HEK293T (cell line): ENCODE results near the gene MOSMO.
"Not testable (repeated sequence)": the region's sequence is repeated elsewhere in the genome, so short reads cannot be mapped to it uniquely, and the experiment has no call there.

Experiments used
- CTCF ChIA-PET: fragments of 350-600 bp; formaldehyde crosslinking; extraction: SDS; loops from one replicate; lab custom pipeline; 2021; ENCODE audit warnings: antibody characterized with exemption, inconsistent platforms; lab: Yijun Ruan, JAX
- POLR2A ChIA-PET: fragments of 350-600 bp; formaldehyde crosslinking; extraction: SDS; loops from one replicate; lab custom pipeline; 2020; ENCODE audit warnings: antibody characterized with exemption, inconsistent platforms; lab: Yijun Ruan, JAX
- DNase-seq: peaks from one replicate; pipeline ENCODE4 v3.0.0; 2012; ENCODE audit warnings: mixed read lengths; ENCODE audit errors: extremely low spot score
- ARNT ChIP-seq: fragments of 450-650 bp; IDR thresholded peaks from 2 replicates; pipeline ENCODE4 v1.6.1; 2017; ENCODE audit warnings: mild to moderate bottlenecking
- BHLHE40 ChIP-seq: fragments of 450-650 bp; IDR thresholded peaks from 2 replicates; pipeline ENCODE4 v1.6.1; 2016; ENCODE audit warnings: mild to moderate bottlenecking, moderate library complexity, borderline replicate concordance
- CTBP1 ChIP-seq: fragments of 450-650 bp; IDR thresholded peaks from 2 replicates; pipeline ENCODE4 v1.6.1; 2016; ENCODE audit warnings: borderline replicate concordance
- ELF4 ChIP-seq: fragments of 450-650 bp; IDR thresholded peaks from 2 replicates; pipeline ENCODE4 v1.6.1; 2017; ENCODE audit warnings: antibody characterized with exemption
- FOXA1 ChIP-seq: fragments of 450-650 bp; IDR thresholded peaks from 2 replicates; pipeline ENCODE4 v1.6.1; 2016; ENCODE audit warnings: mild to moderate bottlenecking
- FOXK2 ChIP-seq: fragments of 450-650 bp; IDR thresholded peaks from 2 replicates; pipeline ENCODE4 v1.6.1; 2016; ENCODE audit warnings: mild to moderate bottlenecking
- FOXM1 ChIP-seq: fragments of 450-650 bp; IDR thresholded peaks from 2 replicates; pipeline ENCODE4 v1.6.1; 2017; ENCODE audit warnings: mild to moderate bottlenecking, borderline replicate concordance
- HDGF ChIP-seq: fragments of 450-650 bp; IDR thresholded peaks from 2 replicates; pipeline ENCODE4 v1.6.1; 2017; ENCODE audit warnings: antibody characterized with exemption, borderline replicate concordance
- L3MBTL2 ChIP-seq: fragments of 450-650 bp; conservative IDR thresholded peaks from 2 replicates; pipeline ENCODE4 v1.6.1; 2016; ENCODE audit warnings: mild to moderate bottlenecking
- LEF1 ChIP-seq: fragments of 450-650 bp; IDR thresholded peaks from 2 replicates; pipeline ENCODE4 v1.6.1; 2017; ENCODE audit warnings: mild to moderate bottlenecking, borderline replicate concordance
- NFRKB ChIP-seq: fragments of 450-650 bp; IDR thresholded peaks from 2 replicates; pipeline ENCODE4 v1.6.1; 2016; ENCODE audit warnings: mild to moderate bottlenecking, moderate library complexity
- PKNOX1 ChIP-seq: fragments of 450-650 bp; IDR thresholded peaks from 2 replicates; pipeline ENCODE4 v1.6.1; 2016
- SP1 ChIP-seq: fragments of 450-650 bp; IDR thresholded peaks from 2 replicates; pipeline ENCODE4 v1.6.1; 2017
- SUZ12 ChIP-seq: fragments of 450-650 bp; IDR thresholded peaks from 2 replicates; pipeline ENCODE4 v1.6.1; 2016; ENCODE audit warnings: mild to moderate bottlenecking
- TARDBP ChIP-seq: fragments of 450-650 bp; IDR thresholded peaks from 2 replicates; pipeline ENCODE4 v1.6.1; 2016
- ZNF384 ChIP-seq: fragments of 450-650 bp; IDR thresholded peaks from 2 replicates; pipeline ENCODE4 v1.6.1; 2016

MOSMO gene

GRCh38 chr16:22123759-22124490, 116.0 kb downstream of the MOSMO start:
- ChIA-PET POLR2A (no interaction called here), CTCF (interaction anchor here (0.6 kb wide), 2 partner anchors 123 to 130 kb away, joined by 3 read pairs; no protein-coding TSS in a partner anchor)
- TF ChIP-seq NFRKB: no peak
- TF ChIP-seq FOXM1: no peak
- TF ChIP-seq CTBP1: no peak
- no peak for TF ChIP-seq SP1
- TF ChIP-seq ZNF384: no peak
- TF ChIP-seq BHLHE40: no peak
- TF ChIP-seq FOXK2: no peak
- DNase-seq: no peak

DNA sequence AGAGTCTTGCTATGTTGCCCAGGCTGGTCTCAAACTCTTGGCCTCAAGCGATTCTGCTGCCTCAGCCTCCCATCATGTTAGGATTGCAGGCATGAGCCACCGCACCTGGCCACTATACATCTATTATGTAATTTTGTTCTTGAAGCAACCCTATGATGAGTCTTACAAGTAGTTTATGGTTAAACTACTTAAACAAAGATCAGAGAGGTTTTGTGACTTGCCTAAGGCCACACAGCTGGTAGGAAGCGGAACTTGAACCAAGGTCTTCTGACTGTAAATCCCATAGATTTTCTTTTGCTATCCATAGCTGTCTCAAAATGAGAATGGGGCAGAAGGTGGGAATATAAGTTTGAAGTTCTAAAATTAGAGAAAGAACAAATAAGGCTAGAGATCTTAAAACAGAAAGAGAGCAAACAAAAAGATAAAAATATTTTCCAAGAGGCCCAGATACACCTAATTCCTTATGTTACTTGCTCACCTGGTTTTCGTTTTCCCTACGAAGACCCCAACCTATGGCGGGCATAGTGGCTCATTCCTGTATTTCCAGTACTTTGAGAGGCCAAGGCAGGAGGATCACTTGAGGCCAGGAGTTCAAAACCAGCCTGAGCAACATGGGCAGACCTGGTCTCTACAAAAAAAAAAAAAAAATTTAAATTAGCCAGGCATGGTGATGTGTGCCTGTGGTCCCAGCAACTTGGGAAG, 116.8 kb downstream of the MOSMO start:
- CTCF ChIA-PET: interaction anchor here (0.6 kb wide), 1 partner anchor 124 kb away, joined by 3 read pairs; no protein-coding TSS in a partner anchor
- TF ChIP-seq ZNF384 (no peak), ARNT (no peak), HDGF (no peak), L3MBTL2 (no peak), PKNOX1 (no peak), SUZ12 (no peak), LEF1 (no peak), NFRKB (no peak), FOXA1 (no peak), BHLHE40 (no peak)
- POLR2A ChIA-PET: no interaction called here
- DNase-seq: no peak

DNA sequence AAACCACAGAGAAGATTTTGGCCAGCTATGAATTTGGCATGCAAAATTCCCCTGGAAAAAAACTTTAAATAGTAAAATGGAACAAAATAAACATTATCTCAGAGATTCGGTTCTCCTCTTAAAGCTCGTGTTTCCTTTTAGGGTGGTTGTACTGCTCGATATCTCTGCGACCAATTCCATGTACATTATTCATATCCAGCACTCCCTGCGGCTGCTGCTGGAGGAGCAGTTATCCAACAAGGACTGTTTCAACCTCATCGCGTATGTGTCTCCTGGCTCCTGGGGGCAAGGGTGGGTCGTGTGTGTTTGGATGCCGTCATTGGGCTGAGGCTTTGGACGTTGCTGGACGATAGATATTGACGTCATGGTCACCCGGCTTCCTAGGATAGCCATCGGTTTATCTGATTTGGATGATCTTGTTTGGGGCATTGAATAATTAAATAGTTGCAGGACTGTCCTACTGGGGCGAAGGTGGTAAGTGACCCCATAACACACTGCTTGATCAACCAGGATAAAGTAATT, 118.2 kb downstream of the MOSMO start:
- CTCF ChIA-PET: no interaction called here
- TF ChIP-seq NFRKB (no peak), ZNF384 (no peak), CTBP1 (no peak), TARDBP (no peak), HDGF (no peak), LEF1 (no peak), ELF4 (no peak)
- POLR2A ChIA-PET: no interaction called here
- DNase-seq: no peak

- CTCF ChIA-PET, POLR2A ChIA-PET, DNase-seq: not testable (repeated sequence)
Observed at GRCh38 chr16:22128537-22128936, 120.6 kb downstream of the MOSMO start.

GRCh38 chr16:22130528-22130927, 122.6 kb downstream of the MOSMO start:
- POLR2A ChIA-PET: no interaction called here
- DNase-seq: no peak
- CTCF ChIA-PET: no interaction called here
- TF ChIP-seq ZNF384: no peak
- no peak for TF ChIP-seq SP1
- no peak for TF ChIP-seq HDGF
- TF ChIP-seq ELF4: no peak
- no peak for TF ChIP-seq CTBP1
- TF ChIP-seq FOXK2: no peak
- no peak for TF ChIP-seq L3MBTL2
- TF ChIP-seq NFRKB: no peak
- TF ChIP-seq FOXA1: no peak
- no peak for TF ChIP-seq BHLHE40
- TF ChIP-seq LEF1: no peak
- TF ChIP-seq TARDBP: no peak
- no peak for TF ChIP-seq ARNT
- no peak for TF ChIP-seq SUZ12
- no peak for TF ChIP-seq PKNOX1
- TF ChIP-seq FOXM1: no peak

DNA sequence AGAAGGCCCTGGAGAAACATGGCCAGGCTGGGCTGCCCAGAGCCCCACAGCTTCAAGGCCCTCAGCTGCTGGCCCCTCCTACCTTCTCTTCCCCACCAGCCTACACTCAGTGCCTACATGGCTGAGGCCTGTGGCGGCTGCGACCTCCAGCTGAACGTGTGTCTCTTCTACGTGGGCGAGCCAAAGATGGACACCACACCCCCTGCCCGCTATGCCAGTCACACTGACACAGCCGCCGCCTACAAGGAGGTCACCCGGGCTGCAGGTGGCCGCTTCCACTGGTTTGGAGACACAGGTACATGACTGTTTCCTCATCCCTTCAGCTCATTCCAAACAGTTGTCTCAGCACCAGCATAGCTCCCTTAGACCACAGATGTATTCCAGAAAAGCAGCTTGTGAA, 124.9 kb downstream of the MOSMO start:
- CTCF ChIA-PET: interaction anchor here (1.2 kb wide), 1 partner anchor 9 kb away, joined by 4 read pairs; no protein-coding TSS in a partner anchor

More for the DNA sequence above, 124.9 kb downstream of the MOSMO start:
- no peak for DNase-seq
- TF ChIP-seq ARNT (no peak), TARDBP (no peak), FOXK2 (no peak), ELF4 (no peak), BHLHE40 (no peak), L3MBTL2 (no peak), NFRKB (no peak), CTBP1 (no peak), SUZ12 (no peak), PKNOX1 (no peak), HDGF (no peak), LEF1 (no peak), SP1 (no peak)
- POLR2A ChIA-PET: no interaction called here
